DND-41 (cell line): ENCODE results near the gene SEMA3E.

Experiments used
- EZH2 ChIP-seq: IDR thresholded peaks from 3 replicates; pipeline ENCODE4 v1.6.1; 2012; ENCODE audit warnings: borderline replicate concordance, low read depth, mild to moderate bottlenecking, moderate library complexity, low read length, inconsistent platforms; ENCODE audit not compliant: severe bottlenecking
- TF ChIP-seq, protein P1 (sequence below): IDR thresholded peaks from 2 replicates; pipeline ENCODE4 v1.5.1; 2012; ENCODE audit warnings: borderline replicate concordance, low read length, moderate library complexity, mild to moderate bottlenecking; ENCODE audit not compliant: poor library complexity, severe bottlenecking; ENCODE audit errors: extremely low read depth

GRCh38 chr7:83447681-83448080 is 201.3 kb downstream of the SEMA3E start:
- TF ChIP-seq, protein P1, sequence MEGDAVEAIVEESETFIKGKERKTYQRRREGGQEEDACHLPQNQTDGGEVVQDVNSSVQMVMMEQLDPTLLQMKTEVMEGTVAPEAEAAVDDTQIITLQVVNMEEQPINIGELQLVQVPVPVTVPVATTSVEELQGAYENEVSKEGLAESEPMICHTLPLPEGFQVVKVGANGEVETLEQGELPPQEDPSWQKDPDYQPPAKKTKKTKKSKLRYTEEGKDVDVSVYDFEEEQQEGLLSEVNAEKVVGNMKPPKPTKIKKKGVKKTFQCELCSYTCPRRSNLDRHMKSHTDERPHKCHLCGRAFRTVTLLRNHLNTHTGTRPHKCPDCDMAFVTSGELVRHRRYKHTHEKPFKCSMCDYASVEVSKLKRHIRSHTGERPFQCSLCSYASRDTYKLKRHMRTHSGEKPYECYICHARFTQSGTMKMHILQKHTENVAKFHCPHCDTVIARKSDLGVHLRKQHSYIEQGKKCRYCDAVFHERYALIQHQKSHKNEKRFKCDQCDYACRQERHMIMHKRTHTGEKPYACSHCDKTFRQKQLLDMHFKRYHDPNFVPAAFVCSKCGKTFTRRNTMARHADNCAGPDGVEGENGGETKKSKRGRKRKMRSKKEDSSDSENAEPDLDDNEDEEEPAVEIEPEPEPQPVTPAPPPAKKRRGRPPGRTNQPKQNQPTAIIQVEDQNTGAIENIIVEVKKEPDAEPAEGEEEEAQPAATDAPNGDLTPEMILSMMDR, result no peak
- TF ChIP-seq EZH2, result no peak
